Stimulated activated CD8-positive, alpha-beta memory T cell treated with anti-CD3 and anti-CD28 coated beads, Interleukin-7, amount 100 ng/mL, for 1 hour (primary cell): ENCODE measurements around the gene SEMA4D.
"Not testable (repeated sequence)": the region's sequence is repeated elsewhere in the genome, so short reads cannot be mapped to it uniquely, and the experiment has no call there.

Experiments
- DNase-seq, 2 donors: peaks; one replicate each; pipeline ENCODE4 v3.0.0-alpha.2; 2020; ENCODE audit warnings: low read depth in 2 of 2

Gene SEMA4D

DNA sequence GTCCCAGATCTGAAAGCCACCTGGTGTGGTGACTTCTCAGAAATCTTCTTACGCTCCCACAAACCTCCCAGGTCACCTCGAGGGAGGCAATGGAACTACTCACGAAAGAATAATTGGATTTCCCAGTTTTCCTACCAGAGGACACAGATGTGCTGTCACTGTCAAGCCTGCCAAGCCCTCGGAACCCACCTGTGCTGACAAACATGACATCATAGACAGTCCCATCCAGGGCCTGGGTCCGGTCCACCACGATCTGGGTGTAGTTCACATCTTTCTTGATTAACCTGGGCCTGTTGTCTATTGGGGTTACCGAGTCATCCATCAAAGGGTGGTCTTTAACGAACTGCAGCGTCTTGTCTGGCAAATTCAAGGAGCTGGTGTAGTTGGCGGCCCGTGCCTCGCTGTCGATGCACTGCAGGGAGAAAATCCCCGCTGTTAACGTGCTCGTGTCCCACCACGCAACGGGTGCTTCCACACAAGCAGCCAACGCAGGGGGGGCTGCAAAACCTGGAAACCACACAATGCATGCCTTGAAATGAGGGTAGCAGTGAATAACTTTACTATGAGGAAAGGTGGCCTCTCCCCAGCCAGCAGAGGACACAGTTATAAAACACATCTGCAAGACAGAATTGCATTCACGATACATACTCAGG lies 110.6 kb downstream of the SEMA4D start:
- no peak for DNase-seq

- DNase-seq: no peak
Measured at GRCh38 chr9:89386797-89387196, 111.1 kb downstream of the SEMA4D start.

DNA sequence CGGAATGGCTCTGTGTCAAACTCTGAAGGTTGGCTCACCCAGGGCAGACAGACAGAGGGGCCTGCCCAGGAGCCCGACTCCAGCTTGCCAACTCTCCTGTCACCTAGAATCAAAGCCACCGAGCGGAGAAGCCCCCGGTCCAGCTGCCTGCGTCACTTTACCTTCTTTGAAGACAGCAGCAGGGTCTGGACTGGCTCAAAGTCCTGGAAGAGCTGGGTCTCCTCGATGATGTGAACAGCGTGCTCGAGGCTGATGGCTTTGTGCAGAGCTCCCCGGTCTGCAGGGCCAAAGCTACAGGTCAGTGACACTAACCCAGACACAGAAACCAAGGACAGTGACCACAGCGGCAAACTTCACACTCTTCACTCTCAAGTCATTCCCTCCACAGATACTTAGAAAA lies 111.7 kb downstream of the SEMA4D start:
- no peak for DNase-seq

DNA sequence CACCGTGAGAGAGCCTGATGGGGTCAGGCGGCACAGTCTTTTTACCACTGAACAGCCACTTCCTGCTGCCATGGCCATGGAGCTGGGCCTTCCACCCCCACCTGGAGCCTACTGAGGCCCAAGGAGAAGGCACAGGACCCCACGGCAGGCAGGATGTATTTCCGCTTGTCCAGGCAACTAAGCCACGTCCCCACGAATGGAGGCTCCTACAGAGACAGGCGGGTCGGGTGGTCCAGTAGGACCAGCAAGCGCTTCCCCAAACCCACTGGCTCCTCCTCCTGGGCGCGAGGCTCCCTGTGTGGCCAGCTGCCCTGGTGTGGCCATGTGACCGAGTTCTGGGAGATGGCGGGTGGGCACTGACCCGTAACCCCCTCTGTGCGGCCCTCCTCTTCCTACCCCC lies 113.1 kb downstream of the SEMA4D start:
- no peak for DNase-seq

- DNase-seq: no peak
Measured at GRCh38 chr9:89383721-89384300, 114.1 kb downstream of the SEMA4D start.

- no peak for DNase-seq
Measured at GRCh38 chr9:89383030-89383720, 114.7 kb downstream of the SEMA4D start.

GRCh38 chr9:89382026-89382986 lies 115.6 kb downstream of the SEMA4D start:
- DNase-seq: no peak

DNA sequence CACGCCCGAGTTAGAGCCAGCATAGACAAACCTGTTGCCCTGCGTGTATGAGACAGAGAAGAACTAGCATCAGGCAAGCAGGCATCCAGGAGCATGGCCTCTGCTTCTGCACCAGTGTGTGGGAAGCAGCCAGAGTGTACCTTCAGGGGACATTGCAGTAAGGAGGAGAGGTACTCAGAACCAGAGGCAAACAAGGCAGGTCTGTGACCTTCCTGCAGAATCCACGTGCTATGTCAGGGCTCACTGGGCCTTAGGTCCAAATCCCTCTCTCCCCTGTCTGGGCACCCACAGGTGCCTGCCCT lies 116.7 kb downstream of the SEMA4D start:
- no peak for DNase-seq

- DNase-seq: no peak
Measured at GRCh38 chr9:89380437-89381307, 117.2 kb downstream of the SEMA4D start.

GRCh38 chr9:89379508-89380115 lies 118.3 kb downstream of the SEMA4D start:
- DNase-seq: no peak

GRCh38 chr9:89379031-89379430 lies 118.9 kb downstream of the SEMA4D start:
- no peak for DNase-seq

DNA sequence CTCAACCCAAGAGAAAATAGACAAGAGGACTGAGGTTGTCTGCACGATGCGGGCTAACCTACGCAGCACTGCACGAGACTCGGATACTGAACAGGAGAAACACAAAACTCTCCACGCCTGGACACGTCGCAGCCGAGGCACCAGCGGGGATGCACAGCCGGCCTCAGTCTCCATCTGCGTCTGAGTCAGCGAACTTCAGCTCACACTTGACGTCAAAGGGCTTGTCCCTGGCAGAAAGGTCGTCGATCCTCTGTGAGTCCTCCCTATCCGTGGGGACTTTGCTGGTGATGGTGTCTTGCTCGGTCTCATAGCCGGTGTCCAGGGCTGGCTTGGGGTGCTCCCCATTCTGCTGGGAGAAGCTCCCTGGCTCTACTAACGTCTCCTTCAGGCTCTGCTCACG lies 119.4 kb downstream of the SEMA4D start:
- no peak for DNase-seq

GRCh38 chr9:89377411-89377810 lies 120.5 kb downstream of the SEMA4D start:
- DNase-seq: no peak

DNA sequence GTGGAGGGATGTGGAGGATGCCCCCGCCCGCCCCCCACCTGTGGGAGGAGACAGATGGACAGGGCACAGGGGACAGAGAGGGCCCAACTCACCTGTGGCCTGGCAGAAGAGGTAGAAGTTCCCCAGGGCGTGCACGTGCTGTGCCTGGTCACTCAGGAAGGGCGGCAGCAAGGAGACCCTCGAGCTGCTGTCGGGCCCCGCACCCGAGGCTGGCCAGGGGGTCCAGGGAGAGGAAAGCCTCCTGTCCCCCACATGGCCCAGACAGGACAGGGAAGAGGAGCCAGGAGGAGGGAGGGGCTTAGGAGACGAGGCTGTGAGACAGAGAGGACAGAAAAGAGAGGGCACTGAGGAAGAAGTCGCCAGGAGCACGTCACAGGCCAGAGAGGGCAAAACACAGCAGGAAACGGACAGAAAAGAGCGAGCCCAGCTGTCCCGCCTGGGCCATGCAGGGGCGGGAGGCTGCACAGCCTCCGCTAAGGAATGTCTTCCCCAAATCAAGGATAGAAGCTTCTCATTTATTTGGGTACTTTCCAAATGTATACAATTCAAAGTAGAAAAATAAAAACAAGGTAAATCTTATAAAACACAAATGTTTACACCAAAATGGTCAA lies 121.1 kb downstream of the SEMA4D start:
- DNase-seq: no peak

GRCh38 chr9:89376286-89376685 lies 121.6 kb downstream of the SEMA4D start:
- no peak for DNase-seq

- DNase-seq: no peak
Measured at GRCh38 chr9:89375191-89375760, 122.6 kb downstream of the SEMA4D start.

DNA sequence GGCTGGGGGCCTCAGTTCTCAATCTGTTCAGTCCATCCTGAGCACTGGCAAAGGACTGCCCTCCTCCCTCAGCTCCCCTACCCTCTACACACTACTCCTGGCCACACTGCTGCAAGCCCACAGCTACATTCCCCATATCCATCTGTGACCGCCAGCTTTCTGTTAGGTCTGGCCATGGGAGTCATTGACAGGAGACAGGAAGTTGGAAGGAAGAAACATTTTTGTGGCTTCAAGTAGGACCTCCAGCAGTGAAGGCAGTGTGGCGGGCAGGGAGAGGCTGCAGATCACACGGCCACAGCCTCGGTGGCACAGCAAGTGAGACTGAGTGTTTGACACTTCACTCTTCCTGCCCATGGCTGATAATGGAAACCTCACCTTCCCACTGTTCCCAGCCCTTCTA lies 123.7 kb downstream of the SEMA4D start:
- DNase-seq: no peak

DNA sequence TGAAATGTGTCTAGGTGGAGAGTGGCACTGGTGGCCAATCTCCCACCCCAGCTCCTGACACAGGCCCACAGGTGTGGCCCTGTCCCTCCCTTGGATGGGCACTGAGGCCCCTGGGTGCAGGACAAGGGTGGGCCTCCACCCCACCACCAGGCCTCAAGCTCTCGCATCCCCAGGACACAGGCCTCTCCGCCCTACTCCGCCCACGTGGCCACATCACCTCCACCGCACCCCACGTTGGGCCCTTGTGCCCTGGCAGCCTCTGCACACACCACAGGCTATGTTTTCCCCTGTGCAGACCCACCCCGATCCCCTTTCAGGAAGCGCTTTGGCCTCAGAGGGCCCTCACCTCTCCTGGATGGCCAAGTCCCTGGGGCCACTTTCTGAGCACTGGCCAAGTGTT lies 124.9 kb downstream of the SEMA4D start:
- no peak for DNase-seq

GRCh38 chr9:89372230-89372816 lies 125.6 kb downstream of the SEMA4D start:
- no peak for DNase-seq

- DNase-seq: not testable (repeated sequence)
Measured at GRCh38 chr9:89371791-89372190, 126.1 kb downstream of the SEMA4D start.
